Measurements from ENCODE around the gene PTPN13.

PTPN13 gene

GRCh38 chr4:86587381-86588140, 6.6 kb upstream of the PTPN13 start:
- no peak for ATAC-seq

GRCh38 chr4:86592553-86593249, 1.4 kb upstream of the PTPN13 start:
- ATAC-seq = no peak

- ATAC-seq = peak; percentile 12 to 14
Measured at GRCh38 chr4:86594559-86595425, 677 bp downstream of the PTPN13 start.

GRCh38 chr4:86595426-86595805, 1.3 kb downstream of the PTPN13 start:
- no peak for ATAC-seq

- no peak for ATAC-seq
Measured at GRCh38 chr4:86596807-86597206, 2.7 kb downstream of the PTPN13 start.

GRCh38 chr4:86600007-86600653, 6.0 kb downstream of the PTPN13 start:
- no peak for ATAC-seq

GRCh38 chr4:86603311-86603885, 9.3 kb downstream of the PTPN13 start:
- ATAC-seq = no peak

- ATAC-seq = no peak
Measured at GRCh38 chr4:86606809-86607208, 12.7 kb downstream of the PTPN13 start.

- ATAC-seq = no peak
Measured at GRCh38 chr4:86608757-86609375, 14.8 kb downstream of the PTPN13 start.

- ATAC-seq = no peak
Measured at GRCh38 chr4:86611757-86612156, 17.6 kb downstream of the PTPN13 start.

- no peak for ATAC-seq
Measured at GRCh38 chr4:86613734-86614133, 19.6 kb downstream of the PTPN13 start.

- ATAC-seq = no peak
Measured at GRCh38 chr4:86614865-86615264, 20.8 kb downstream of the PTPN13 start.

GRCh38 chr4:86615501-86615900, 21.4 kb downstream of the PTPN13 start:
- ATAC-seq = no peak

- ATAC-seq = no peak
Measured at GRCh38 chr4:86619656-86620055, 25.5 kb downstream of the PTPN13 start.

- ATAC-seq = no peak
Measured at GRCh38 chr4:86621435-86621834, 27.3 kb downstream of the PTPN13 start.

GRCh38 chr4:86626066-86626465, 32.0 kb downstream of the PTPN13 start:
- ATAC-seq = no peak

- ATAC-seq = no peak
Measured at GRCh38 chr4:86627462-86628135, 33.5 kb downstream of the PTPN13 start.

- ATAC-seq = no peak
Measured at GRCh38 chr4:86630629-86631028, 36.5 kb downstream of the PTPN13 start.

GRCh38 chr4:86631166-86631565, 37.1 kb downstream of the PTPN13 start:
- ATAC-seq = no peak

- ATAC-seq = no peak
Measured at GRCh38 chr4:86633854-86634253, 39.7 kb downstream of the PTPN13 start.

- ATAC-seq = no peak
Measured at GRCh38 chr4:86640469-86640868, 46.4 kb downstream of the PTPN13 start.
